Activated gamma-delta T cell (primary cell): ENCODE results near the gene CT45A10.
"Not testable (repeated sequence)": the region's sequence is repeated elsewhere in the genome, so short reads cannot be mapped to it uniquely, and the experiment has no call there.

ENCODE experiments used
- DNase-seq: peaks from one replicate; lab custom pipeline; 2025; lab: John Stamatoyannopoulos, UW
- total RNA-seq, 2 donors: gene quantifications; one replicate each; lab custom pipeline; 2026; lab: John Stamatoyannopoulos, UW

The CT45A10 gene
- total RNA-seq, result 0 reads per million in 2 donors

- no peak for DNase-seq
Observed at GRCh38 chrX:135893294-135893817, at the start of gene CT45A10, which contains the start of gene SAGE1. Gene CT45A10, minus strand, starts transcription at chrX:135893444. Its CDS starts 8,100 bp downstream, at chrX:135885344. Gene SAGE1, plus strand, starts transcription at chrX:135893716. Its CDS starts 2,527 bp downstream, at chrX:135896243.

GRCh38 chrX:135931644-135932487 lies 38.6 kb upstream of the CT45A10 start:
- DNase-seq, result no peak

GRCh38 chrX:135927897-135928296 lies 34.7 kb upstream of the CT45A10 start:
- DNase-seq, result no peak

- no peak for DNase-seq
Observed at GRCh38 chrX:135923353-135923752, 30.1 kb upstream of the CT45A10 start.

- not testable (repeated sequence) for DNase-seq
Observed at GRCh38 chrX:135920516-135920915, 27.3 kb upstream of the CT45A10 start.

GRCh38 chrX:135914404-135914803 lies 21.2 kb upstream of the CT45A10 start:
- no peak for DNase-seq

- DNase-seq, result no peak
Observed at GRCh38 chrX:135910251-135910650, 17.0 kb upstream of the CT45A10 start.

- no peak for DNase-seq
Observed at GRCh38 chrX:135892781-135893180, 463 bp downstream of the CT45A10 start.

GRCh38 chrX:135890087-135890585 lies 3.1 kb downstream of the CT45A10 start:
- no peak for DNase-seq

GRCh38 chrX:135888976-135889375 lies 4.3 kb downstream of the CT45A10 start:
- not testable (repeated sequence) for DNase-seq

- DNase-seq, result not testable (repeated sequence)
Observed at GRCh38 chrX:135888230-135888629, 5.0 kb downstream of the CT45A10 start.

- not testable (repeated sequence) for DNase-seq
Observed at GRCh38 chrX:135882741-135883140, 10.5 kb downstream of the CT45A10 start.

- not testable (repeated sequence) for DNase-seq
Observed at GRCh38 chrX:135871712-135872111, 21.5 kb downstream of the CT45A10 start, which contains the start of gene CT45A9. Gene CT45A9, minus strand, starts transcription at chrX:135871812. Its CDS starts 3,751 bp downstream, at chrX:135868061.

- not testable (repeated sequence) for DNase-seq
Observed at GRCh38 chrX:135854438-135854837, 38.8 kb downstream of the CT45A10 start, which contains the start of gene CT45A8. Gene CT45A8, minus strand, starts transcription at chrX:135854538. Its CDS starts 3,755 bp downstream, at chrX:135850783.

- not testable (repeated sequence) for DNase-seq
Observed at GRCh38 chrX:135837180-135837579, 56.1 kb downstream of the CT45A10 start, which contains the start of gene CT45A7. Gene CT45A7, minus strand, starts transcription at chrX:135837280. Its CDS starts 3,747 bp downstream, at chrX:135833533.
